GM23338 (cell line): ENCODE results near the gene NIPBL. TPM values are rescaled to one million over a fixed set of nuclear protein-coding genes. Genes with fewer than 3 reads are reported as not detected.

Experiments used
- ATAC-seq: fragments of 200-7000 bp; cut with Tn5 transposase; 3 replicates; pipeline ENCODE4 v1.9.1; 2020
- DNase-seq: peaks from one replicate; pipeline ENCODE4 v3.0.0-alpha.2; 2015; ENCODE audit warnings: low spot score
- H2AFZ ChIP-seq: fragments of 200-600 bp; sonication (generic); 2 replicates; pipeline ENCODE4 v1.8.0; 2016; ENCODE audit warnings: antibody characterized with exemption, mild to moderate bottlenecking, moderate library complexity
- H3F3A ChIP-seq: fragments of 200-600 bp; sonication (generic); replicated peaks from 2 replicates; pipeline ENCODE4 v1.8.0; 2017; ENCODE audit warnings: antibody characterized with exemption, mixed run types, low read depth
- H3K27ac ChIP-seq: fragments of 200-600 bp; sonication (generic); 2 replicates; pipeline ENCODE4 v1.6.1; 2016; ENCODE audit warnings: low read depth
- H3K27me3 ChIP-seq: fragments of 200-600 bp; sonication (generic); 2 replicates; pipeline ENCODE4 v1.8.0; 2016; ENCODE audit warnings: mild to moderate bottlenecking, mixed run types, moderate library complexity; ENCODE audit not compliant: insufficient read depth
- H3K36me3 ChIP-seq: fragments of 200-600 bp; sonication (generic); 2 replicates; pipeline ENCODE4 v1.8.0; 2016; ENCODE audit warnings: mild to moderate bottlenecking; ENCODE audit not compliant: insufficient read depth
- H3K4me1 ChIP-seq: fragments of 200-600 bp; sonication (generic); 2 replicates; pipeline ENCODE4 v1.8.0; 2016; ENCODE audit warnings: mild to moderate bottlenecking, moderate library complexity; ENCODE audit not compliant: insufficient read depth
- H3K4me2 ChIP-seq: fragments of 200-600 bp; sonication (generic); 2 replicates; pipeline ENCODE4 v1.7.1; 2017; ENCODE audit warnings: mixed run types
- H3K4me3 ChIP-seq: fragments of 200-600 bp; sonication (generic); 2 replicates; pipeline ENCODE4 v1.6.1; 2016; ENCODE audit warnings: mixed run types
- H3K79me2 ChIP-seq: fragments of 200-600 bp; sonication (generic); replicated peaks from 2 replicates; pipeline ENCODE4 v1.8.0; 2017; ENCODE audit warnings: mild to moderate bottlenecking; ENCODE audit not compliant: insufficient read depth
- H3K9me2 ChIP-seq: fragments of 200-600 bp; sonication (generic); 2 replicates; pipeline ENCODE4 v1.8.0; 2017; ENCODE audit not compliant: insufficient read depth
- H4K20me1 ChIP-seq: fragments of 200-600 bp; sonication (generic); replicated peaks from 2 replicates; pipeline ENCODE4 v1.8.0; 2017; ENCODE audit warnings: mild to moderate bottlenecking; ENCODE audit not compliant: insufficient read depth
- H3K27ac Mint-ChIP-seq: 2 replicates; pipeline ENCODE4 v1.8.0; 2020; ENCODE audit warnings: inconsistent platforms, mild to moderate bottlenecking, moderate library complexity, mixed read lengths
- H3K27me3 Mint-ChIP-seq: 3 replicates; pipeline ENCODE4 v1.8.0; 2022; ENCODE audit warnings: low read depth, mild to moderate bottlenecking, moderate library complexity, mixed read lengths, inconsistent platforms; ENCODE audit not compliant: insufficient read depth, poor library complexity
- H3K36me3 Mint-ChIP-seq: 3 replicates; pipeline ENCODE4 v1.8.0; 2021; ENCODE audit warnings: low read depth, mild to moderate bottlenecking, inconsistent platforms, moderate library complexity, mixed read lengths
- H3K4me1 Mint-ChIP-seq: 3 replicates; pipeline ENCODE4 v1.8.0; 2020; ENCODE audit warnings: mild to moderate bottlenecking, inconsistent platforms, mixed read lengths
- H3K4me3 Mint-ChIP-seq: 3 replicates; pipeline ENCODE4 v1.8.0; 2021; ENCODE audit warnings: moderate library complexity, mild to moderate bottlenecking, inconsistent platforms, mixed read lengths
- H3K9me3 Mint-ChIP-seq: 3 replicates; pipeline ENCODE4 v1.8.0; 2020; ENCODE audit warnings: moderate library complexity, mild to moderate bottlenecking, inconsistent platforms, mixed read lengths
- CREB1 ChIP-seq: fragments of 250-450 bp; sonication (Bioruptor Pico); IDR thresholded peaks from 2 replicates; pipeline ENCODE4 v1.5.0; 2020; ENCODE audit warnings: low read depth, mild to moderate bottlenecking, moderate library complexity
- CTCF ChIP-seq, 2 experiments: fragments of 200-600 bp in 1 of 2; sonication (generic) in 1 of 2; conservative IDR thresholded peaks; 2 replicates each; pipeline versions ENCODE4 v1.5.1 to v1.6.1; 2016 to 2017; ENCODE audit warnings: antibody characterized with exemption in 2 of 2, low read depth in 2 of 2, mild to moderate bottlenecking in 2 of 2, moderate library complexity in 1 of 2
- ETS1 ChIP-seq: IDR thresholded peaks from 2 replicates; pipeline ENCODE4 v1.6.1; 2016; ENCODE audit warnings: antibody characterized with exemption
- EZH2 ChIP-seq: fragments of 200-600 bp; sonication (generic); IDR thresholded peaks from one replicate; pipeline ENCODE4 v1.8.0; 2017; ENCODE audit warnings: antibody characterized with exemption, mild to moderate bottlenecking, low read depth; ENCODE audit not compliant: unreplicated experiment
- JUNB ChIP-seq: IDR thresholded peaks from one replicate; pipeline ENCODE4 v1.6.1; 2016; ENCODE audit warnings: antibody characterized with exemption; ENCODE audit not compliant: unreplicated experiment
- NANOG ChIP-seq: IDR thresholded peaks from 2 replicates; pipeline ENCODE4 v1.6.1; 2016; ENCODE audit warnings: antibody characterized with exemption, borderline replicate concordance
- POLR2AphosphoS5 ChIP-seq: IDR thresholded peaks from 2 replicates; pipeline ENCODE4 v1.6.1; 2016; ENCODE audit warnings: antibody characterized with exemption, low read depth
- REST ChIP-seq: IDR thresholded peaks from one replicate; pipeline ENCODE4 v1.6.1; 2018; ENCODE audit warnings: antibody characterized with exemption; ENCODE audit not compliant: unreplicated experiment
- ZNF114 ChIP-seq: fragments of 250-450 bp; sonication (Bioruptor Pico); IDR thresholded peaks from 2 replicates; pipeline ENCODE4 v1.5.0; 2020; ENCODE audit warnings: mild to moderate bottlenecking, moderate library complexity
- long read RNA-seq: library from polyadenylated mRNA; unstranded; transcript quantifications from one replicate; pipeline ENCODE4 v2.0.0, GENCODE V29; 2020; ENCODE audit not compliant: unreplicated experiment
- polyA plus RNA-seq: library from polyadenylated mRNA; unstranded; fragments of >200 nt; fragmentation: Nextera tagmentation; extraction: Ambion mirVana; gene quantifications from 2 replicates; pipeline ENCODE4 v1.2.1, GENCODE V29; 2016
- total RNA-seq: library from RNA; depleted of rRNA; stranded (reverse); fragments of >200 nt; shearing (Covaris generic); gene quantifications from 2 replicates; pipeline ENCODE4 v1.2.3, GENCODE V29; 2014; rRNA removed

NIPBL gene
- total RNA-seq = 40.3 and 44.2 TPM in 2 replicates
- 47.1 and 51.4 TPM in 2 replicates for polyA plus RNA-seq
- long read RNA-seq, partial matches to known transcripts = 9 of 9 reads
- long read RNA-seq, other reads (novel, unspliced or antisense) = 0 of 9 reads

GRCh38 chr5:36876299-36876964 lies at the start of gene NIPBL:
NIPBL (plus strand) TSS chr5:36876769; CDS start chr5:36953697, 76,928 bp downstream.
- Mint-ChIP-seq H3K27me3 (peaks cover 2% of the 10 kb centered on the region), H3K4me3 (peak within 1 kb of the TSS; percentile 98)

GRCh38 chr5:36832274-36832673 lies 44.3 kb upstream of the NIPBL start:
- H3K27ac Mint-ChIP-seq = no peak overlapping the region
- no peak for ATAC-seq
- TF ChIP-seq CREB1 (CRISPR knock-in tag) (no peak), REST (no peak), ZNF114 (CRISPR knock-in tag) (no peak), ETS1 (no peak), NANOG (no peak), EZH2 (no peak), CTCF (conservative IDR thresholded peaks at IDR 0.05; ENCODE audit: low read depth in 2 of 2) (no peak)

More at GRCh38 chr5:36876299-36876964, at the start of gene NIPBL:
- Histone ChIP-seq H2AFZ (peak within 1 kb of the TSS; percentile 54), H3K9me2 (no peaks in the 10 kb centered on the region), H3K4me3 (peak within 1 kb of the TSS; percentile 86), H3K27ac (peak within 1 kb of the TSS; percentile 94), H3K79me2 (peaks cover 86% of the 10 kb centered on the region), H3K4me1 (peaks cover 30% of the 10 kb centered on the region), H3K27me3 (no peaks in the 10 kb centered on the region), H4K20me1 (peaks cover 20% of the 10 kb centered on the region), H3F3A (no peaks in the 10 kb centered on the region), H3K36me3 (no peaks in the 10 kb centered on the region), H3K4me2 (peak within 1 kb of the TSS; percentile 88)
- peak; percentile 97 for DNase-seq
- Mint-ChIP-seq H3K4me1 (peaks cover 25% of the 10 kb centered on the region; the same call in 2 of the 3 replicates), H3K9me3 (no peaks in the 10 kb centered on the region), H3K36me3 (no peaks in the 10 kb centered on the region), H3K27ac (peak within 1 kb of the TSS; percentile 97)
- peak; percentile 74 for ATAC-seq
- TF ChIP-seq CTCF (conservative IDR thresholded peaks at IDR 0.05; ENCODE audit: low read depth in 2 of 2) (0 out of 4 replicates have a peak, but pooled peaks of 1 of the 2 experiments have one; percentile 0), POLR2AphosphoS5 (peak; percentile 71), NANOG (no peak), CREB1 (CRISPR knock-in tag) (peak; percentile 45; the same call in 1 of the 2 replicates), JUNB (no peak)

More at GRCh38 chr5:36832274-36832673, 44.3 kb upstream of the NIPBL start:
- Histone ChIP-seq H3K4me3 (no peak overlapping the region), H3K4me1 (no peaks in the 10 kb centered on the region), H3K27ac (no peak overlapping the region), H3K27me3 (no peaks in the 10 kb centered on the region), H3K9me2 (no peaks in the 10 kb centered on the region), H3F3A (no peaks in the 10 kb centered on the region), H3K36me3 (no peaks in the 10 kb centered on the region), H3K4me2 (no peak overlapping the region), H4K20me1 (no peaks in the 10 kb centered on the region), H2AFZ (no peak overlapping the region), H3K79me2 (no peaks in the 10 kb centered on the region)
- Mint-ChIP-seq H3K36me3 (no peaks in the 10 kb centered on the region), H3K27me3 (no peaks in the 10 kb centered on the region), H3K4me1 (no peaks in the 10 kb centered on the region), H3K9me3 (no peaks in the 10 kb centered on the region), H3K4me3 (no peak overlapping the region)
- no peak for DNase-seq
